ENCODE data around the gene ZIC5.

ZIC5 gene

GRCh38 chr13:99923877-99924582 lies 47.5 kb downstream of the ZIC5 start:
- in situ Hi-C loops (cut with HindIII; ENCODE audit: low pct_unique_long_range_greater_than_20kb, low sequenced_read_pairs) = no loop called here

GRCh38 chr13:99922631-99923404 lies 48.7 kb downstream of the ZIC5 start:
- in situ Hi-C loops (cut with HindIII; ENCODE audit: low pct_unique_long_range_greater_than_20kb, low sequenced_read_pairs) = no loop called here
- DNase-seq (ENCODE audit: low read depth in 1 of 2, low spot score in 1 of 2) = peak in 1 of 2 experiments; percentile 60
- TF ChIP-seq JUND (IDR thresholded peaks at IDR 0.05; ENCODE audit: low read depth) = no peak

More at GRCh38 chr13:99923877-99924582, 47.5 kb downstream of the ZIC5 start:
- no peak for DNase-seq (ENCODE audit: low read depth in 1 of 2, low spot score in 1 of 2)
- TF ChIP-seq JUND (IDR thresholded peaks at IDR 0.05; ENCODE audit: low read depth) = no peak

GRCh38 chr13:99919132-99919531 lies 52.4 kb downstream of the ZIC5 start:
- no peak for DNase-seq (ENCODE audit: low read depth in 1 of 2, low spot score in 1 of 2)
- TF ChIP-seq JUND (IDR thresholded peaks at IDR 0.05; ENCODE audit: low read depth) = no peak
- in situ Hi-C loops (cut with HindIII; ENCODE audit: low pct_unique_long_range_greater_than_20kb, low sequenced_read_pairs) = no loop called here

- DNase-seq (ENCODE audit: low read depth in 1 of 2, low spot score in 1 of 2) = peak; percentile 59 to 86
- TF ChIP-seq JUND (IDR thresholded peaks at IDR 0.05; ENCODE audit: low read depth) = no peak
- in situ Hi-C loops (cut with HindIII; ENCODE audit: low pct_unique_long_range_greater_than_20kb, low sequenced_read_pairs) = no loop called here
Observed at GRCh38 chr13:99916366-99917103, 55.0 kb downstream of the ZIC5 start.

- in situ Hi-C loops (cut with HindIII; ENCODE audit: low pct_unique_long_range_greater_than_20kb, low sequenced_read_pairs) = no loop called here
- TF ChIP-seq JUND (IDR thresholded peaks at IDR 0.05; ENCODE audit: low read depth) = no peak
- DNase-seq (ENCODE audit: low read depth in 1 of 2, low spot score in 1 of 2) = no peak
Observed at GRCh38 chr13:99913167-99913566, 58.4 kb downstream of the ZIC5 start.

Data from T47D (cell line).